Measurements from ENCODE around the gene PIPOX. TPM values are rescaled to one million over a fixed set of nuclear protein-coding genes. Genes with fewer than 3 reads are reported as not detected.

Gene PIPOX, protein sequence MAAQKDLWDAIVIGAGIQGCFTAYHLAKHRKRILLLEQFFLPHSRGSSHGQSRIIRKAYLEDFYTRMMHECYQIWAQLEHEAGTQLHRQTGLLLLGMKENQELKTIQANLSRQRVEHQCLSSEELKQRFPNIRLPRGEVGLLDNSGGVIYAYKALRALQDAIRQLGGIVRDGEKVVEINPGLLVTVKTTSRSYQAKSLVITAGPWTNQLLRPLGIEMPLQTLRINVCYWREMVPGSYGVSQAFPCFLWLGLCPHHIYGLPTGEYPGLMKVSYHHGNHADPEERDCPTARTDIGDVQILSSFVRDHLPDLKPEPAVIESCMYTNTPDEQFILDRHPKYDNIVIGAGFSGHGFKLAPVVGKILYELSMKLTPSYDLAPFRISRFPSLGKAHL
- 8.8 TPM for polyA plus RNA-seq (ENCODE audit: insufficient read length)
- long read RNA-seq, donor 1, partial matches to known transcripts: 23 of 27 reads
- long read RNA-seq, donor 1, other reads (novel, unspliced or antisense): 0 of 27 reads
- long read RNA-seq, donor 2, partial matches to known transcripts: 0 of 3 reads
- long read RNA-seq, donor 2, other reads (novel, unspliced or antisense): 0 of 3 reads
- long read RNA-seq, donor 3, partial matches to known transcripts: 6 of 9 reads
- long read RNA-seq, donor 3, other reads (novel, unspliced or antisense): 0 of 9 reads
- long read RNA-seq, donor 4: 0 reads
- long read RNA-seq, donor 5, partial matches to known transcripts: 0 of 3 reads
- long read RNA-seq, donor 5, other reads (novel, unspliced or antisense): 0 of 3 reads
- long read RNA-seq, donor 6, partial matches to known transcripts: 0 of 4 reads
- long read RNA-seq, donor 6, other reads (novel, unspliced or antisense): 0 of 4 reads
- long read RNA-seq, donor 7, partial matches to known transcripts: 6 of 8 reads
- long read RNA-seq, donor 7, other reads (novel, unspliced or antisense): 0 of 8 reads
- long read RNA-seq, donor 8, partial matches to known transcripts: 0 of 2 reads
- long read RNA-seq, donor 8, other reads (novel, unspliced or antisense): 0 of 2 reads

DNA sequence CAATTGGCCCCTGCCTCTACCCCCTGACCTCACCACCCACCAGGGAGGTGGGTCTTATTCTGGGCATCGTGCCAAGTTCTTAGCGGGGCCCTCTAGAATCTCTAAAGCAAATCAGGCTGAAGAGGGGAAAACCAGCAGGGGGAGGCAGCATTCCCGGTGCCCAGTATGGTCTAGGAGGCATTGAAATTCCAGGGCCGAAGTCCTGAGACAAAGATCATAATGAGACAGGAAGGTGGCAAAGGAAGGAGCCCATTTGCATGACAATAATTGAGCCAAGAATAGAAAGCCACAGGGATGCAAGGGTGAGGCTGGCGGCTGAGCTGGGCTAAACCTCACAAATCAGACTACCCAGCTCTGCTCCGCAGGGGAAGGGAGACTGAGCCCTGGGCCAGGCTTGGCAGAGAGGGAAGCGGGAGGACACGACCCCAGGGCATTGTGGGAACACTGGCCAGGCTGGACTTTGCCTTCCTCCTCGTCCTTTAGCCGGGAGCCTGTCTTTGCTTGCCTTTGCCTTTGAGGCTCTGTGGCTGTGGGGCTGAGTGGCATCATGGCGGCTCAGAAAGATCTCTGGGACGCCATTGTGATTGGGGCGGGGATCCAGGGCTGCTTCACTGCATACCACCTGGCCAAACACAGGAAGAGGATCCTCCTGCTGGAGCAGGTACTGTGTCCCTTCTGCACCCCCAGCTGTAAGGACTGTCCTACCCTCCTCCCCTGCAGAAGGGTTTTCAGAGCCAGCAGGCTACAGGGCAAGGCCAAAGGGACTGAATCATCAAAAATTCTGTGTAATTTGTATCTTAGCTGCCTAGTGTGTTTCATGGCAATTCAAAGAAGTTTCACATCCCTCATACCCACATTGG lies at the start of gene PIPOX:
Gene PIPOX, plus strand, starts transcription at position 463 of the 860 bp plus-strand sequence. Its CDS starts 85 bp downstream, at position 548.
- peak; percentile 55 for DNase-seq

DNA sequence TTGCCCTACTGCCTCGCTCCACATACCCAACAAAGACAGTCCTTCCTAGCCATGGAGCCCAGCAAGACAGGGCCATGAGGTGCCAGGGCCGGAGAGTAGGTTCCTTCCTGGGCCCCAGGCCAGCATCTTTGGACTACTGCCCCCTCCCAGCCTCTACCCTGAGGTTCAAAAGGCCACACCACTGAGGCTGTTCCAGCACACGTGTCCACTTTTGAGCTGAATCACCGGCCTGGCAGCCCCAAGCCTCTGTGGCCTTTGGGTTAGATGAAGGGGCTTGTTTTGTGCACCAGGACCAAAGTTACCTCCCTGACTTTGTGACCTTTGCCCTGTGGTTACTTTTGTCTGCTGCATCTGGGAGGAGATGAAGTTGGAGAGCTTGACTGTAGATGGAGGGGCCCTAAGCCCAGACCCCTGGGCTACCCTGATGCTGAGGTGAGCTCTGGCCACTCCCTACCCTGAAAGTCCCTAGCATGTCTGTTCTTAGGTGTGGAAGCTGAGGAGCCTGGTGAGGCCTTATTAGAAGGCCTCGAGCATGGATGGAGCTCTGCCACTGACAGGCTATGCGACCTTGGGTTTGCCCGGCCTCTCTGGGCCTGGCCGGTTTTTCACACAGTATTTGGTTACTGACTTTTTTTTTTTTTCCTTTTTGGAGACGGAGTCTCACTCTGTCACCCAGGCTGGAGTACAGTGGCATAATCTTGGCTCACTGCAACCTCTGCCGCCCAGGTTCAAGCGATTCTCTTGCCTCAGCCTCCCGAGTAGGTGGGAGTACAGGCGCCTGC lies 49.1 kb upstream of the PIPOX start:
- DNase-seq: no peak

DNA sequence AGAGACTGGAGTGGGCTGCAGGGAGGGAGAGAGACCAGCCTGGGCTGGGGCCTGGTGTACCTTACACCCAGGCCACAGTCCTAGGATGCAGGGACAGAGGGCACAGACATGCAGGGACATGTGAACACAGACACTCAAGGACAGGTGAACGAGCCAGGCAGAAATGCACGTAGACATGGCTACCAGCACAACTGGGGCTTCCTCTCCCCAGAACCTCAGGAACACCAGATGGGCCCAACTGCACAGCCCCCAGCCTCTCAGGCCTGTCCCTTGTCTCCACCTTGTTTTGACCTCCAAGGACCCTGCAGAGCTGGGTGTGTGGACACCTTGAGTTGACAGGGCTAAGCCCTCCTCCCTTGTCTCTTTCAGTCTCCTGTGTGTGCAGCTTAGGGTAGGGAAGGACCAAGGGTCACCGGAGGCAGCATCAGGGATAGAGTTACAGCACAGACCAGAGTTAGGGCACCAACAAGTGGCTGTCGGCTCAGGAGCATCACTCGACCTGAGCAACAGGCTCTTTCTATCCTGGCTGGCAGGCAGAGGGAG lies 46.3 kb upstream of the PIPOX start:
- no peak for DNase-seq

DNA sequence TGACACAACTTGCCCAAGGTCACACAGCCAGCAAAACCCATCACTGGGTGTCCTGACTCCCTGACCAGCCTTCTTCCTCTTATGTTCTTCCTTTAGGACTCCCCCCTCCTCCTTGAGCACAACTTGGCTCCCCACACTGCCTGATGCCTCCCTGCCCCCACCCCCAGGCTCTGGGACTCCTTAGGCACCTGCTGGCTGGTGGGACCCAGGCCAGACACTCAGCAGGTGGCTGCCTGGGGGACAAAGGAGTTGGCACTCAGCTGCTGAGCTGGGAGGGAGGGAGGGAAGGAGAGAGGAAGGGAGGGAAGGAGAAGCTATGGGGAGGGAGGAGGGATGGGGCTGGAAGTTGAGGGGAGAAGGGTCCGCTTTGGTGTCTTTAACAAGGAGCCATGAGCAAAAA lies 45.1 kb upstream of the PIPOX start:
- no peak for DNase-seq

DNA sequence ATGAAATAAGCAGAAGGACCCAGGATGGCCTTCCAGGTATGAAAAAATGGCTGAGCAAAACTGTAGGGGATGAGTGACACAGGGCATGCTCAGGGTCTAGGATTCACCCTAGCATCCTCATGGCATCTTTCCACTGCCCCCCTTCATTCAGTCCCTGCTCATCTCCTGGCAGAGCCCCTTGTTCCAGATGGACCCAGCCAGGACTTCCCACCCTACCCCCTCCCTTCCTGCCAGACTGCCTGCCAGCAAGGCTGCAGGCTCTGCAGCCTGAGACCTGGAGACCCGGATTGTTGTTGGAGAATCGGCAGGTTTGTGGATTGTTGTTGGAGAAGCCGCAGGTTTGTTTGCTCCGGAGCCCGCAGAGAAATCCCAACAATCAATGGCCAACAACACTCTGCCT lies 43.7 kb upstream of the PIPOX start:
- DNase-seq: no peak

DNA sequence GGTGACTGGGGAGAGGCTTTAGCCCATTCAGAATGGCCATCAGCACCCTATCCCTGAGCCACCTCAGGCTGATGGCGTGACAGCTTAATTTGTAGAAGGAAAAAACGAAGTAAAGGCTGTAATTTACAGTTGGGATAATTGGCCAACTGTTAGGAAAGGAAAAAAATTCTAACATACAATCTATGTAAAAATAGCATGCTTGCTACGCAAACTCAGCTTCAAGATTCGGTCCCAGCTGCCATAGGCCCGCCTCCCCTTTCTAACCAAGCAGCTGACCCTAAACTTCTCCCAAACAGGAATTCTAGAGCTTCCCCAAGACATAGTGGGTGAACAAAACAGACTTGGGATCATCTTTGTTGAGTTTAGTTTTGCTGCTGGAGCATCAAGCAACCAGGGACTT lies 42.0 kb upstream of the PIPOX start:
- DNase-seq: no peak

DNA sequence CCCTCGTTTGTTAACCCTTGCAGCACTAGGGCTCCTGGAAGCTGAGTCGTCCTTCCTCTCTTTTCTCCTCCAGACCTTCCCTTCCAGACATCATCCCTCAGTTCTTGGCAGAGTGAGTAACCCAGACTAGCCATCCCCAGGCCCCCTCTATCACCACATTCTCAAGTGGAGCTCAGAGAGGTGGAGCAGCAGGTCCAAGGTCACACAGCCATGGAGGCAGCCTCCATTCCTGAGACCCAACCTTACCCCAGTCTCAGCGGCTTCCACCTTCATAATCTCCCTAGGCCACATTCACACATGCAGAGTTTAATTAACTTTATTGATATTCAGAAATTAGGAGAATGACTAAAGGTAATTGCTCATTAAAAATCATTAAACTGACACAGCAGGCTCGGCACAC lies 40.1 kb upstream of the PIPOX start:
- no peak for DNase-seq

DNA sequence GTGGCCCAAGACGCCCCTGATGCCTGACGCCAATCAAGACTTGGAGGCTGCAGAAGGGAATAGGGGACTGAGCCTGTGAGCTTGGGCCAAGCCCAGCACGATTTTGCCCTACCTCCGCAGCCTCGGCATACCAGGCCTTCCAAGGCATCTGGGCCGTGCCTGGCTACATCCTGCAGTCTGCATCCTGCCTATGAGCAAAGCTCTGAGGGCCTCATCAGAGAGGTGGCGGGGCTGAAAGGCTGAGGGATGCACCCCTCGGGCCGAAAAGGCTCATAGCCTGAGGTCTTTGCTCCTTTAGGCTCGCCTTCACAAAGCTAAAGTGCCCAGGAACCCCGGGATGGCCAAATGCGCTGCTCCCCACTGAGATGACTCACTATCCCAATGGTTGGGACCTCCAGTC lies 39.7 kb upstream of the PIPOX start:
- no peak for DNase-seq

DNA sequence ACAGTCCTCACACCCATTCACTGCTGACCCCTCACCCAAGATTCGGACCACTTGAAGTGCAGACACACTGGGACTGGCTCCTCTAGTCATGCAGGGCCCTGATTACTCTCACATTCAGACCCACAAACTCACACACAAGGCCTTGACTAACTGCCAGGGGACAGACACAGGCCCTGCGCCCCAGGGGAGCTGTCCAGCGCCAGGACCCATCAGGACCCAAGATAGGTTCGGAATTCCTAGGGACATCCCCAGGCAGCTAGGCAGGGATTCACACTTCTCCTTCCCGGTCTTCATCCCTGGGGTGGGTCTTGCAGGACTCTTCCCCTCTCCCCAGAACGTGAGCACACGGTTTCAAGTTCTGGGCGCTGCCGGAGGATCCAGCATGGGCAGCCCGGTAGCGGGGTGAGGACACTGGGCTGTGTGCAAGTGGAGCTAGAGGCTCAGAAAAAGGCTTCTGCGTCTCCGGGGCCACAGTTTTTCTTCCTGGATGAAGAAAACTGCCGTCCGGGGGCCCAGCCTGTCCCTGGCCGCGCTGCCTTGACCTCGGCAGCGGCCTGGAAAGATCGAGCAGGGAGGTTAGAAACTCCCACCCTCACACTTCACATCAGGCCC lies 38.8 kb upstream of the PIPOX start:
- DNase-seq: peak; percentile 21

DNA sequence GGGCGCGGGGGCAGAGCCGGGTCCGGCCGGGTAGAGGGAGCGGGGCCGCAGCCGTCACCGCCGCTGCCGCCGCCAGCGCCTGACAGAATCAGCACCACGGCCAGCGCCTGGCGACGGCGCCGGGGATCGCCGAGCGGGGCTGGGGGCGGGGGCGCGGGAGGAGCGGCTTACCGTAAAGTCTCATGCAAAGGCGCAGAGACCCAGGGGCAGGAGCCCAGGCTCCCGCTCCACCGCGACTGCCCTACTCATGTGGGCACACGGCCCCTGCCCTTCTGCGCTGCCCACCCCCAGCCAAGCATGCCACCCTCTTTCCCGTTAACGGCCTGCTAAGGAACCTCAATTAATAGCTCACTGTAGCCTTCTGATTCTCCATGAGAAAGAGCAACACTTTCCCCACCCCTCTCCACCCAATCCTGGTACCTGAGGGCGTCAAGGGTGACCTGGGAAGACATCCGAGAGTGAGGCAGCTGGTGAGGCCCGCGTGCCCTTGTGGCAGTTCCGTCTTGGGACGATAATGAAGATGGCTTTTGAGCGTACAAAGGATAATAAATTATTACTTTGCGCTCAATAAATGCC lies 36.9 kb upstream of the PIPOX start, which contains the start of gene SEZ6:
Gene SEZ6, minus strand, starts transcription at position 98 of the 576 bp plus-strand sequence. CDS start 164 bp downstream, outside the sequence.
- peak; percentile 83 for DNase-seq

DNA sequence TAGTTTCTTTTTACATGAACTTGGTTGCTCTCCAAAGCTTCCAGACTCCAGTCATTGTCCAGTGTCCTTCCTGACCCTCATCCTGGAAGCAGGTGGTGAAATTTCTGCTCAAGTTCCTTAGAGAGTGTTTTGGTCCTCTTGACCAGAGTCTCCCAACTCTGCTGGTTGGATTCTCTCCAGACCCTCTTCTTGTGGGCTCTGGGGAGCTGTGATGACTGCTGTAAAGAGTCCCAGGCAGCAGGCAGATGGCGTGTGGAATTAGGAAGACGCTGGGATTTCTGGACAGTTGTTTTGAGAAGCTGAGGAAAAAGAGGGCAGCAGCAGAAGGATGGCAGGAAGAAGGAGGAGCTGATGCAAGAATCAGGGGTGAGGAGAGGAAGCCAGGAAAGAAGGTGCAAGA lies 35.5 kb upstream of the PIPOX start:
- DNase-seq: no peak

DNA sequence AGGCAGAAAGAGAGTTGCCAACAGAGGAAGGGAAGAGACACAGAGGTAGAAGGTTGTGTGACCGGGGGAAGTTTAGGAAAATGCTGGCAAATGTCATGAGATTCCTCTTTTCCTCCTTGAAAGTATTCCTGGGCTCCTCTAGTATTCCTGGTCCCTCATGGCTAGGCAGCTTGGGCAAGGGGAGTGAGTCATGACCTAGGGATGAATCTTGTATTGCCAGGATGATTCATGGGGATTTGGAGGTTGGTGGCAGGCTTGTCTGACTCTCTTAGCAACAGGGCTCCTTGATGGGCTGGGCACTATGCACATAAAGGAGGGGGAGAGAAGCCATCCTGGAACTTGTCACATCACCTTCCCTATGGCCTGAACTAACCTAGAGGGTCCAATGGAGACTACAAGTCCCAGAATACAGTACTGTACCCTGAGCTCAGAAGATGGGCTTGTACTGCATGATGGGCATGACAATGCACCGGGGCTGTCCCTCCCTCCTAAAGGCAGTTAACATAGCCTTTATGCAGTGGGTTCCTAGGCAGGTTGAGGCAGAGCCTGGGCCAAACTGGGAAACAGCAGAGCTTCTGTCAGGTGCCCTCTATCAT lies 35.0 kb upstream of the PIPOX start:
- no peak for DNase-seq

DNA sequence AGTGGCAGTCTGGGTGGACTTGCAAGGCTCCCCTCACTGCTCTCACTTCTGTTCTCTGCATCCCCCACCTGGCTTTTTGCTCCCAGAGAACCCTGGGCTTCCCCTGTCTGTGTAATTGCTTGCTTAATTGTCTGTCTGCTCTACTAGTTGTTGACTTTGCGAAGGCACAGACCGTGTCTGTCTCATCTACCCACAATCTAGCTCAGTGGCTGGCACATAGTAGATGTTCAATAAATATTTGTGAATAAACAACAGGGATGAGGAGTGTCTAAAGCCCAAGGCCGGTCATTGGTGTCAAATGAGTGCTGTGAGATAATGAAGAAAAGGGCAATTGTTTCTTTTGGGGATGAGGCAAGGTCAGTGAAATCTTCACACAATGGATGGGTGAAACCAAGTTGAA lies 34.4 kb upstream of the PIPOX start:
- no peak for DNase-seq

DNA sequence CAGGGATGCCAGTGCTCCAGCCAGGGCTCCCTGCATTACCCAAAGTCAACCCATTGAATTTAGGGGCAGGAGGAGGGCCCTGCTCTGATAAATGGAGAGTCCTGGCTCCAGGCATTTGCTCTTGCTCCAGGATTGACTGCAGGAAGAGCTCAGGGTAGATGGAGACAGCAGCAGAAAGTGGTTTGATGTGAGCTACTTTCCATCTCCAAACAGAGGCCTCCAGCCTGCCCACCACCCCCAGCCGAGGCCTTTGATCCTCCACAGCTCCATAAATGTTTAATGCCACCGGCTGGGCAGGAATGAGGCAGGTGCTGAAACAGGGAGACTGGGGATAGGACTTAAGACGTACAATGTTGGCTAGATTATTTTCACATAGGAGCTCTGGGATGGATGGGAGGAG lies 32.8 kb upstream of the PIPOX start:
- no peak for DNase-seq

DNA sequence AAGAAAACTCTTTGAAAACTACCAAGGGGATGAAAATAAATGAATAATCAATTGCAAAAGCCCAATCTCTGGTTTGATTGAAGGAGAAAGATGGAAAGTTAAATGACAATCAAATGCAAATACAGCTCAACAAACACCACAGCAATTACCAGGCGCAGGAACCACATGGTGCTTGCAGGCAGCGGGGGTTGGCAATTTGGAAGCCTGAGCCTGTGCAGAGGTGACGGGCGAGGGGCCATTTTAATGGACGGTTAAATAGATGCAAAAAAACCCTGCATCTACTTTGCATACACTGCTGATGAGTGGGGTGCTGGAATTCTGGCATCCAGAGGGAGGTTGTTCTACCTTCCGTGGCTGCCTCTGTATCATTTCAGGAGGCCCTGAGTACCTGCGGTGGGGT lies 32.4 kb upstream of the PIPOX start:
- DNase-seq: no peak

DNA sequence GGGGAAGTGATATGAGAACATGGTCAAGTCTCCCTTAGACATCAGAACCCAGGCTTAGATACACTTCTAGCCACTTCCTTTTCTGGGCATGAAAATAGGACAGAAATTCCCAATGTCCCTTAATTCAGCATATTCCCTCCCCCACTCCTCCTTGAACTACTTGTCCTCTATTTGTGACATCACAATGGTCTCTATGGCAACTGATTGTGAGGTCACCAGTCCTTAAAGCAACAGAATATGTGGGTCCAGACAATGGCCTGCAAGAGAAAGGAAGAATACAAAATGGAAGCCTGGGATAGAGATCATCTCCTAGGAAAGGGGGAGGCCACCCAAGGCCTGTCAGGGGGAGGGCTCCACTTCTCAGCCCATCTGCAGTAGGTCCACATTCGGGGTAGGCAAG lies 30.4 kb upstream of the PIPOX start:
- no peak for DNase-seq

DNA sequence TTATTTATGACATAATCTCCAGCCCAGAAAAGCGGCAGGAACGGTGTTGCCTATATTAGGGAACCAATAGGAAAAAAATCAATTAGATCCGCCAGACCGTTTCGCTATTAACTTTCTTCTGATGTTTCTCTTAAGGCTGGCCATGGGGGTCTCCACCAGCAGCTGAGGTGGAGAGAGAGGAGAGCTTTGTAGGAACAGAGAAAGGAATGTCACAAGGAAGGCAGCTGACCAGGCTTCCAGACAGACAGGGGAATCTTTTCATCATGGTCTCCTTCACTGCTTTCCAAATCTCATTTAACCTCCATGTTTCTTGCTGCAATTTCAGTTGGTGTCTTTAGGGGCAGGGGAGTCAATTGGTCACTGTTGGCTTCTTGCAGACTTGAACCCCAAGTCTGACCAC lies 28.2 kb upstream of the PIPOX start:
- no peak for DNase-seq

DNA sequence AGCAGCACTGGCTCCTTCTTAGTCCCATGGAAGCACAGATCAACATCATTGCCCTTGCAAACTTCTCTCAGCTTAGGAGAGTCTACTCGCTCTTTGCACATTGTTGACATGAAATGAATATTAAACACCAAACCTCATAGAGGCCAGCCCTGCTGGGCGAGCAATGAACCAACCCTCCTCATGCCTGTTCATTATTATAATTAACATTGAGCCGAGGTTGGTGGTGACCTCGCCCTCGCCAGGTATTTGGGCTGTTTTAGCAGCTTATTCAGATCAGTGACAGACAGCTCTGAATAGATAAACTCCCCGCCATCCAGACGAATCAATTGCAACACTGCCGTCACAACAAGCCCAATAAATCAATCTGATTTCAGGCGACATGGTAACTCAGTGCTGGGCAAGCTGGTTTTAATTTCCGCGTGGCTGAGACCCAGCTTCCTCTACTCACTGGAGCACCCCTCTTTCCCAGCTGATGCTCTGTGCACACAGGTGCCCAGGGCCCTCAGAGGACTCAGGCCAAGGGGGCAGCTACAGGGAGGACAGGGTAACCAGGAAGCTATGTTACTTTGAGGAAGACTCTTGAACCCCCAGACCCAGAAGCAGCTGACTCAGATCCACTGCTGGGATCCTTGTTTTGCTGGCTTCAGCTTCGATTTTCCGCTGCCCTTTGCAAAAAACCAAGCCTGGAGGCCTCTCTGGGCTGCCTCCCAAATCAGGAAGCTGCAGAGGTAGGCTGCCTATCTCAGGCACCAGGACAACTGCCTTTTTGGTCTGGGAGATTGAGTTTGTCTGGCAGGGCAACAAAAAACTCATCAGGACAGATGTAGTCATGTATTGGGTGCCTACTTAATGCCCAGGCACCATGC lies 26.4 kb upstream of the PIPOX start:
- DNase-seq: no peak
